ENCODE measurements around the gene CFAP298. TPM values are rescaled to one million over a fixed set of nuclear protein-coding genes. Genes with fewer than 3 reads are reported as not detected.
A peak's percentile ranks its signal among the peaks of the same experiment; 100 is the strongest.
"Not testable (repeated sequence)": the region's sequence is repeated elsewhere in the genome, so short reads cannot be mapped to it uniquely, and the experiment has no call there.

Gene CFAP298
- total RNA-seq, 4 donors from 2014 or later: 24.2 to 34.8 (median 28.2) TPM

GRCh38 chr21:32645261-32646182, 33.3 kb upstream of the CFAP298 start:
- no peaks in the 10 kb centered on the region for H3K27me3 ChIP-seq
- H3K4me1 ChIP-seq: no peaks in the 10 kb centered on the region
- H3K27ac ChIP-seq: no peak overlapping the region
- DNase-seq: no peak
- no peaks in the 10 kb centered on the region for H3K9me3 ChIP-seq
- WGBS, 2 donors: 64 to 71% methylated on average over 19 of the region's 19 CpGs
- no peak for TF ChIP-seq CTCF (IDR thresholded peaks at IDR 0.05)
- no peak for TF ChIP-seq POLR2A (IDR thresholded peaks at IDR 0.05)
- peaks cover 0 to 86% (median 14%) of the 10 kb centered on the region in 3 donors for H3K36me3 ChIP-seq
- H3K4me3 ChIP-seq: no peak overlapping the region
- intact Hi-C loops (cut with DNase I): no loop called here

- H3K27ac ChIP-seq: no peak overlapping the region
- H3K4me1 ChIP-seq: no peaks in the 10 kb centered on the region
- no peaks in the 10 kb centered on the region for H3K27me3 ChIP-seq
- no peak for DNase-seq
- TF ChIP-seq CTCF (IDR thresholded peaks at IDR 0.05) (no peak), POLR2A (IDR thresholded peaks at IDR 0.05) (no peak)
- H3K4me3 ChIP-seq: no peak overlapping the region
- intact Hi-C loops (cut with DNase I): no loop called here
- WGBS, 2 donors: 79 to 82% methylated on average over 10 of the region's 10 CpGs
- peaks cover 0 to 90% (median 21%) of the 10 kb centered on the region in 3 donors for H3K36me3 ChIP-seq
- H3K9me3 ChIP-seq: no peaks in the 10 kb centered on the region
Observed at GRCh38 chr21:32641710-32642698, 29.8 kb upstream of the CFAP298 start.

- intact Hi-C loops (cut with DNase I): no loop called here
- no peak for TF ChIP-seq CTCF (IDR thresholded peaks at IDR 0.05)
- TF ChIP-seq POLR2A (IDR thresholded peaks at IDR 0.05): no peak
- no peak overlapping the region for H3K27ac ChIP-seq
- peaks cover 0 to 5% (median 0%) of the 10 kb centered on the region in 4 donors for H3K27me3 ChIP-seq
- no peak overlapping the region for H3K4me3 ChIP-seq
- H3K36me3 ChIP-seq: peaks cover 0 to 28% (median 7%) of the 10 kb centered on the region in 3 donors
- no peaks in the 10 kb centered on the region for H3K9me3 ChIP-seq
- WGBS, 2 donors: 92 to 95% methylated on average over 3 of the region's 3 CpGs
- peaks cover 0 to 3% (median 0%) of the 10 kb centered on the region in 3 donors for H3K4me1 ChIP-seq
- no peak for DNase-seq
Observed at GRCh38 chr21:32626621-32627196, 14.5 kb upstream of the CFAP298 start.

GRCh38 chr21:32618218-32618617, 6.0 kb upstream of the CFAP298 start:
- H3K9me3 ChIP-seq; H3K4me3 ChIP-seq; H3K36me3 ChIP-seq; intact Hi-C loops (cut with DNase I); H3K4me1 ChIP-seq; DNase-seq; H3K27ac ChIP-seq: not testable (repeated sequence)
- H3K27me3 ChIP-seq: peaks cover 0 to 30% (median 0%) of the 10 kb centered on the region in 4 donors
- 79 to 84% methylated on average over 4 of the region's 6 CpGs for WGBS, 2 donors

- peak overlapping the region; percentile 67 to 98 (median 91) for H3K4me3 ChIP-seq
- H3K4me1 ChIP-seq: peaks cover 7 to 30% (median 12%) of the 10 kb centered on the region in 3 donors
- DNase-seq: no peak
- 67 to 74% methylated on average over 16 of the region's 16 CpGs for WGBS, 2 donors
- H3K36me3 ChIP-seq: peaks cover 0 to 13% (median 0%) of the 10 kb centered on the region in 3 donors
- intact Hi-C loops (cut with DNase I): no loop called here
- TF ChIP-seq CTCF (IDR thresholded peaks at IDR 0.05): no peak
- TF ChIP-seq POLR2A (IDR thresholded peaks at IDR 0.05): no peak
- no peaks in the 10 kb centered on the region for H3K9me3 ChIP-seq
- H3K27me3 ChIP-seq: no peaks in the 10 kb centered on the region
- peak overlapping the region; percentile 79 to 96 (median 95) for H3K27ac ChIP-seq
Observed at GRCh38 chr21:32613436-32614043, 1.4 kb upstream of the CFAP298 start.
